Measurements from ENCODE around the gene TIMM23B. TPM values are rescaled to one million over a fixed set of nuclear protein-coding genes. Genes with fewer than 3 reads are reported as not detected.
"Not testable (repeated sequence)": the region's sequence is repeated elsewhere in the genome, so short reads cannot be mapped to it uniquely, and the experiment has no call there.

TIMM23B gene, protein sequence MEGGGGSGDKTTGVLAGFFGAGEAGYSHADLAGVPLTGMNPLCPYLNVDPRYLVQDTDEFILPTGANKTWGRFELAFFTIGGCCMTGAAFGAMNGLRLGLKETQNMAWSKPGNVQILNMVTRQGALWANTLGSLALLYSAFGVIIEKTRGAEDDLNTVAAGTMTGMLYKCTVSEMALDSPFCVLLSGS
- 10 to 100 TPM; 27.0 to 27.9 TPM for total RNA-seq

DNA sequence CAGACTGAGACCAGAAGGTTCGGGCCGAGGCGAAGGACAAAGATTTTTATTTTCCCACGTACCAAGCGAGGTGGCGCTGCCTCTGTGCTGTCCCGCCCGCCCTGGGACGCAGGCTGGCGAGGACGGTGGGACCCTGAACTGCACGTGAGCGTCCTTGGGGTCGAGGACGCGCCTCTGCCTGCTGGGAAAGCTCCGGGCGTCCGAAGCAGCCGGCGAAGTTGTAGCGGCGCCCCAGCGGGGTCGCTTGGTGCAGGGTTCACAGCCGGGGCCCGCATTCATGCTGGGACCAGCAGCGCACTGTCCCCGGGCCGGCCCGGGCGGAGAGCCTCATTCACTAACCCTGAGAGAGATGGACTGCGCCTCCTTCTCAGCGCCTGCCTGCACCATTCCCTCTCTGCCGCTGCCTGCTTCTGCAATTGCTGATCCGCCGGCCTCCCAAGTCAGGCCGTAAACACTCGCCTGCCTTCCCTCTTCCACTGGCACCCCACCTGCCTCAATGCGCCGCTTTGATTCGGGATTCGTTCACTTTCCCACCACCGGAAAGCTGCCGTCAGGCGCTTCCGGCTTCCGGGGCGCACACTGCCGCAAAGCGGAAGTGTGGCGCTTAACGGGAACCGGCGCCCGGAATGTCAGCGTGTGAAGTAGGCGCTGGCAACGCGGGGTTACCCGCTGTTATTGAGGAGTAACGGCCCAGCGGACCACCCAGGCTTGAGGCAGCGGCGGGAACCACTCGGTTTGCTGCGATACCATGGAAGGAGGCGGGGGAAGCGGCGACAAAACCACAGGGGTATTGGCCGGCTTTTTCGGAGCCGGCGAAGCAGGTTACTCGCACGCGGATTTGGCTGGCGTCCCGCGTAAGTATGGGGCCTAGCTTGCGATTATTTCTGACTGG, at the start of gene TIMM23B, which contains the start of gene PARG:
TSS of gene TIMM23B (plus strand) at position 607 of the 892 bp plus-strand sequence. CDS start at position 749, 142 bp downstream.
TSS of gene PARG (minus strand) at position 581 of the 892 bp plus-strand sequence. CDS start at position 279, 302 bp downstream.
- peak; percentile 89 for DNase-seq
- CTCF ChIA-PET, H3K27me3 Mint-ChIP-seq, H3K9me3 Mint-ChIP-seq, POLR2A ChIA-PET: not testable (repeated sequence)
- Mint-ChIP-seq H3K4me1 (peaks cover 45% of the 10 kb centered on the region), H3K27ac (peak within 1 kb of the TSS; percentile 92), H3K4me3 (peak within 1 kb of the TSS; percentile 97), H3K36me3 (ENCODE audit: low read depth) (peaks cover 21% of the 10 kb centered on the region)

DNA sequence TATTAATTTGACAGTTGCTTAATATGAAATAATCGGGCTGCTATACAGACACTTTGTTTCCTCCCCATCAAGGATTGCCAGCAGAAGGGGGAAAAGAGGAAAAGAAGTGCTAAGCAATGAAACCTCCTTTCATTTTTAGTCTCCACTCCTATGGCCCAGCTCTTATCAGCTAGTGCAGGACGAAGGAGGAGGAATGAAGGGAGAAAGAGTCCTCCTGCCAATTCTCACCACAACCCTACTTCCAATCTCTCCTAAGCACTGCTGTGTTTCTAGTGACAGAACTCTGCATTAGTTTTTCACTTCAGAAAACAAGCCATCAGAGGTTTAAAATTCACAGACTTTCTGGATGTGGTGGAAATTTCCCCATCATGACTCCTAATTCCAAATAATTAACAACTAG, 41.9 kb upstream of the TIMM23B start:
- CTCF ChIA-PET, POLR2A ChIA-PET: not testable (repeated sequence)

DNA sequence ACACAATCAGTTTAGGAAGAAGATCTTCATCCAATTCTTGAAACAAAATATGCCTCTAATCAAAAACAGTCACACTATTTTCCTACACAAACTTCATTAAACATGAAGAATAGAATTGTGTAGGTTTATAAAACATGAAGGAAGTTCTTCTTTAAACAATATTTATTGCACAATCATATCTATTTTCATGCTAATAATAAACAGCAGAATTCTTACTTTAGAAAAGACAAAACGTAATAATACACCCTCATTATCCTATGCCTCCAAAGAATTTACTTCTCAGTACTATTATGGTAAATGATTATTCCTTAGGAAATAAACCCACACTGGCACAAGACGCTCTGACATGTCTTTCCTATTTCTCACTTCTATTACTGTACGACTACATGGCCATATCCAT, 41.4 kb upstream of the TIMM23B start:
- H3K27ac Mint-ChIP-seq, CTCF ChIA-PET, H3K9me3 Mint-ChIP-seq, DNase-seq, H3K4me1 Mint-ChIP-seq, POLR2A ChIA-PET, H3K4me3 Mint-ChIP-seq, H3K27me3 Mint-ChIP-seq: not testable (repeated sequence)
- H3K36me3 Mint-ChIP-seq (ENCODE audit: low read depth): peaks cover 12% of the 10 kb centered on the region

More for the DNA sequence above, 41.9 kb upstream of the TIMM23B start:
- H3K27ac Mint-ChIP-seq, H3K4me3 Mint-ChIP-seq, H3K27me3 Mint-ChIP-seq, DNase-seq, H3K4me1 Mint-ChIP-seq, H3K9me3 Mint-ChIP-seq: not testable (repeated sequence)
- H3K36me3 Mint-ChIP-seq (ENCODE audit: low read depth): peaks cover 12% of the 10 kb centered on the region

DNA sequence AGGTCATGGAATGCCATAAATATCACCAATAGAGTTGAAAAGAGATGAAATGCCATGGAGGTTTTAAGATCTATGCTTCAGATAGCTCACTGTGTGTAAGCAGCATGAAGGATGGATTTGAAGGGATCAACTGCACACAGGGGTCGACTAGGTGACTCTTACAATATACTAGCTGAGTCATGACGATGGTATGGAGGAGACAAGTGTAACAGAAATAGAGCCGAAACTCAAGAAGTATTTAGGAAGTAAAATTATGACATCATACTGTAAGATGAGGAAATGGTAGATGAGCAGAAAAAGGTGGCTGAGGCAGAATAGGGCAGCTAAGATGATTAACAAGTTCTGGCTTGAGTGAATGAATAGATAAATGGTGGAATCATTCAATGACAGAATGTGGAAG, 38.0 kb upstream of the TIMM23B start:
- H3K4me3 Mint-ChIP-seq; DNase-seq; H3K9me3 Mint-ChIP-seq; POLR2A ChIA-PET; CTCF ChIA-PET; H3K27me3 Mint-ChIP-seq; H3K27ac Mint-ChIP-seq; H3K4me1 Mint-ChIP-seq; H3K36me3 Mint-ChIP-seq (ENCODE audit: low read depth): not testable (repeated sequence)

DNA sequence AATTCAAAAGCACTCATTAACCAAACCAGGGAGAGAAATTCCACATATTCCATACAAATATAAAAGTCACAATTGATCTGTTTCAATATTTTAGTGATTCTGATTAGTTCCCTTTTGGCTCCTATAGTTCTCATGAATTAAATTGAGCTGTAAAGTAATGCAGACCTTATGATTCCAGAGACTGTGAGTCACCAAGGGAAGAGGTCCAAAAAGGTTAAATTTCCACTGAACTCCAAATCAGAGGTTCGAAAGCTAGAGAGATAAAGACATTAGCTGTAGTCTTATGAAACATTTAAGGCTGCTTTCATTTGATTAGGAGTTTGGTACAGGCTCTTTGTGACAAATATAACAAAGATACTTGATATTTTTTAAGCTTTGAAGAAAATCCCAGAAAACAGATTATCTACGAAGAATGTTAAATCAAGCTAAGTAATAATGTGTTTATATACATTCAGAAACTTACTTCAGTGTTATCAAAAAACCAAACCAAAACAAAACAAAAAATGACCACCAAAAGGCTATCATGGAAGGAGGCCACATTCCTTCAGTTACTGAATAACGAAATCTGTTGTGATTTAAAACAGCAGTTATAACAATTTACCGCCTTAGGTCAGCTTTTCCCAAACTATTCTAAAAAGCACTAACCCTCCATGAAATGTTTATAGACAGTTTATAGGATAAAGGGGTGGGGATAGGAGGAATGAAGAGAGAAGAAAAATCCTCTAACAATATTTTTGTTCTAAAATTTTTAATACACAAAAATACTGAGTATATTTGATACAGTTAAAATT, 33.4 kb upstream of the TIMM23B start:
- CTCF ChIA-PET; H3K27ac Mint-ChIP-seq; H3K9me3 Mint-ChIP-seq; POLR2A ChIA-PET; H3K4me3 Mint-ChIP-seq; H3K4me1 Mint-ChIP-seq; H3K27me3 Mint-ChIP-seq; DNase-seq; H3K36me3 Mint-ChIP-seq (ENCODE audit: low read depth): not testable (repeated sequence)

DNA sequence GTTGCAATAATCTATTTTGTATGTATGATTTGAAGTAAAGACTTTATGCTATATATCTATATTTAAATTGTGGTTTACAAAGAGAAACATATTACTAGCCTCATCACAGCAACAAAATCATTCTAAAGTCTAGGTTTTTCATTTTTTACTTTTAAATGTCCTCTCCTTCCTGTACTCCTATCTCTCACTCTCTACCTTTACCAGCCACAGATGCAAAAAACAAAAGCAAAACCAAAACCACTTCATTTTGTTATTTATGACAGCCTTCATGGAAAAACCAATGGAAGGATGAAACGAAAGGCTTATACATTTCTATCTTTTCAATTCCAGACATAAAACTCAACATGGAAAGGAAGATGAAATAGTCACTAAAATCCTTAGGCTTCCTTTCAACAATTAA, 31.6 kb upstream of the TIMM23B start:
- H3K9me3 Mint-ChIP-seq; POLR2A ChIA-PET; H3K4me1 Mint-ChIP-seq; H3K27ac Mint-ChIP-seq; CTCF ChIA-PET; H3K36me3 Mint-ChIP-seq (ENCODE audit: low read depth); DNase-seq; H3K4me3 Mint-ChIP-seq; H3K27me3 Mint-ChIP-seq: not testable (repeated sequence)

DNA sequence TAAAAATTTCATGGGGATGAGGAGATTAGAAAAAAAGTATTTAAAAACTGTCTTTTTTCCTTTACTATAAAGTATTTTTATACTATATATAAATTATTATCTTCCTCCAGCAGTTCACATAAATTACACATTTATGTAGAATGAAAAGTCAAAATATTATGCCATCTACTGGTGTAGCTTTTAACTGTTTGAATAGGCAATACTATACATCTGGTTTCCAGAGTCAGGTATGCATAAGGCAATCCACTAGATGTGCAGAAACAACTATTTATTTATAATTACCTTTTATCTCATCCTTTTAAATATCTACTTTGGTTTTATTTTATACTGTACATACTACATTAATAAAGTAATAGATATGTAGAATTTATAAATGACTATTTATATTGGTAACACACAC, 25.4 kb upstream of the TIMM23B start:
- POLR2A ChIA-PET; CTCF ChIA-PET; H3K4me3 Mint-ChIP-seq; DNase-seq; H3K36me3 Mint-ChIP-seq (ENCODE audit: low read depth); H3K27ac Mint-ChIP-seq; H3K4me1 Mint-ChIP-seq; H3K27me3 Mint-ChIP-seq; H3K9me3 Mint-ChIP-seq: not testable (repeated sequence)

DNA sequence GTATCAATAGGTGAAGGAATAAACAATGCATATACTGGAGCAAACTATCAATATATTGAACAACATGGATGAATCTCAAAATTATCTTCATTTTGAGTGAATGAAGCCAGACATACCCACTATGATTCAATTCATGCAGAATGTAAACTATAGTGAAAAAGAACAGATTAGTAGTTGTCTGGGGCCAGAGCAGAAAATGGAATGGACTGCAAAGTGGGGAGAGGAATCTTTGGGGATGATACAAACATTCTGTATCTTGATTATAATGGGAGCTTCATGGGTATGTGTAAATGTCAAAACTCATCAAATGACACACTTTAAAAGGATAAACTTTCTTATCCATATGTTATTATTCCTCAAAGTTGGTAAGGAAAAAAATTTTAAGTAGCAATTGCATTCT, 23.9 kb upstream of the TIMM23B start:
- H3K27ac Mint-ChIP-seq, POLR2A ChIA-PET, H3K27me3 Mint-ChIP-seq, DNase-seq, H3K9me3 Mint-ChIP-seq, H3K4me3 Mint-ChIP-seq, CTCF ChIA-PET, H3K4me1 Mint-ChIP-seq: not testable (repeated sequence)
- H3K36me3 Mint-ChIP-seq (ENCODE audit: low read depth): peaks cover 10% of the 10 kb centered on the region

DNA sequence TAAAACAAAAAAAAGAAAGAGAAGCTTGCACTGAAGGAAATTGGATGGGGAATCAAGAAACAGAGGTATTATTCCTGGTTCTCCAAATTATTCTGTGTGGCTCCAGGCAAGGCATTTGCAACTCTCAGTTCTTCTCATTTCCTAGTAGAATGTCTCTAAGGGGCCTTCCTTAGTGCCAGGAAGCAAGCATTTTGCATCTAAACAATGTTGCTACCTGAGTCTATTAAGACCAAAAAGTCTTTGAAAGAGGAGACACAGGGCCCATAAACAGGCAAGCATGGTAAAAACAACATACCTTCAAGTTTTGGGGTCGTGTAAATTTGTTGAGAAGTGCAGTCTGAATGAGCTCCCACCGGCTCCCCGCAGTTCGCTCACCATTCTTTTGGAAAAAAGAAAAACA, 19.8 kb upstream of the TIMM23B start:
- H3K4me1 Mint-ChIP-seq; CTCF ChIA-PET; H3K27me3 Mint-ChIP-seq; H3K4me3 Mint-ChIP-seq; POLR2A ChIA-PET; H3K9me3 Mint-ChIP-seq; H3K36me3 Mint-ChIP-seq (ENCODE audit: low read depth); DNase-seq: not testable (repeated sequence)
- H3K27ac Mint-ChIP-seq: peak overlapping the region; percentile 25

DNA sequence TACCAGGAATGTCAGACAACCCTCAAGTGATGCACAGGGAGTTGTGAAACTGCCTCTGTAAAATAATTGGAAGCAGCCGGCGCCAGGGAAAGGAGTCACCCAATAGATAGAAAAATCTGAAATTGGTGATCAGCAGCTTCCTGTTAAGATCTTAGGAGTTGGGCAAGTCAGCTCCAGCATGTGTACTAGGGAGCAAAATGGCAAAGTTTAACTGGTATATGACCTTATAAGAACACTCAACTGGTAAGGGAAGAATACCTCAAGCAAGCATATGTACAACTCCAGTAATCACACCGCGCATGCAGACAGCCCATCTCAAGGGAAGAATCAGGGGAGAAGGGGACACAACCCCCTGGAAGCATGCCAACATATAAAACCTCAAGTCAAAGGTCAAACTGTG, 18.3 kb upstream of the TIMM23B start:
- CTCF ChIA-PET, H3K4me3 Mint-ChIP-seq, H3K9me3 Mint-ChIP-seq, H3K27me3 Mint-ChIP-seq, H3K27ac Mint-ChIP-seq, H3K4me1 Mint-ChIP-seq, POLR2A ChIA-PET, DNase-seq: not testable (repeated sequence)
- H3K36me3 Mint-ChIP-seq (ENCODE audit: low read depth): peaks cover 10% of the 10 kb centered on the region

DNA sequence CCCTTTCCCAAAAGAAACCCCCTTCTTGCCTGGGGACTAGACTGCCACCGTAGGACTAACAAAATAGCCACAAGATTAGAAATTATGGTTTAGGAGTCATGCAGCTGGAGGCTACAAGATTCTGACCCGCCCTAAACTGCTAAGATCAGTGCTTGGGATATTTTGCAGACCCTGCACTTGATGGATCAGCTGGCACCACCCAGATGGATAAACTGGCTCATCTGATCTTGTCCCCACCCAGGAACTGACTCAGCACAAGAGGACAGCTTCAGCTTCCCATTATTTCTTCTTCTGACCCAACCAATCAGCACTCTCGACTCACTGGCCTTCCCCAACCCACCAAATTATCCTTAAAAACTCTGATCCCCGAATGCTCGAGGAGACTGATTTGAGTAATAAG, 10.6 kb upstream of the TIMM23B start:
- DNase-seq, H3K4me1 Mint-ChIP-seq, H3K27me3 Mint-ChIP-seq, POLR2A ChIA-PET, CTCF ChIA-PET, H3K27ac Mint-ChIP-seq, H3K4me3 Mint-ChIP-seq, H3K9me3 Mint-ChIP-seq: not testable (repeated sequence)
- peaks cover 20% of the 10 kb centered on the region for H3K36me3 Mint-ChIP-seq (ENCODE audit: low read depth)

DNA sequence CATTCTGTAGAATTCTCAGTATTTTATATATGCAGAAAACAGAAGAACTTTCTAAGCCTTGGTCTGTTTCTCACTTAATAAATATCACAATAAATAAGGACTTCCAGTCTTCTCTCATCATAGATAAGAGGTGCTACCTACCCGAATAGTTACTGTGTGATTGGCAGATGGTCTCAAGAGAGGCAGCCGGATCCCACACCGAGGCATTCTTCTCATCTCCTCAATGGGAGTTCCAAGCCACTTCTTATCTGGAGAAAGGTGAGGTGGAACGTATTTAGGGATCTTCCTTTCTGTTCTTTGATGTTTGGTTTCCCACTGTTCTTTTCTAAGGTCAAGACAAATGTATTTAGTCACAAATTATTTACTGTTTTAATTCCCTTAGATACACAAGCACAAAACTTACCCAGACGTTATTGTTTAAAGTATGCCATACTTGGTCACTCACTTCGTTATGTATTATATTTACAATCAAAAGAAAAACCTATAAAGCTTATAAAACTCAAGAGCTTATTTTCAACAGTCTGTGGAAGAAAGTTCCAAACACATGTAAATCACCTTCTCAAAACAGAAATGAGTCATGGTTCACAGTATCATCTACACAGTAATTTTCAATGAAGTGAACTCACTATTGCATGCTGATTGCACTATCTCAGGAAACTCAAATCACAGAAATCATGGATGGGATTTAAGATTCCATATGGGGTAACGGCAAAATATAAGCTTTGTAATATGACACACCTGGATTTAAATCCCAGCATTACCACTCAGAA, 9.7 kb upstream of the TIMM23B start:
- POLR2A ChIA-PET, H3K9me3 Mint-ChIP-seq, CTCF ChIA-PET, H3K4me1 Mint-ChIP-seq, DNase-seq, H3K4me3 Mint-ChIP-seq, H3K27ac Mint-ChIP-seq, H3K27me3 Mint-ChIP-seq: not testable (repeated sequence)
- H3K36me3 Mint-ChIP-seq (ENCODE audit: low read depth): peaks cover 16% of the 10 kb centered on the region

DNA sequence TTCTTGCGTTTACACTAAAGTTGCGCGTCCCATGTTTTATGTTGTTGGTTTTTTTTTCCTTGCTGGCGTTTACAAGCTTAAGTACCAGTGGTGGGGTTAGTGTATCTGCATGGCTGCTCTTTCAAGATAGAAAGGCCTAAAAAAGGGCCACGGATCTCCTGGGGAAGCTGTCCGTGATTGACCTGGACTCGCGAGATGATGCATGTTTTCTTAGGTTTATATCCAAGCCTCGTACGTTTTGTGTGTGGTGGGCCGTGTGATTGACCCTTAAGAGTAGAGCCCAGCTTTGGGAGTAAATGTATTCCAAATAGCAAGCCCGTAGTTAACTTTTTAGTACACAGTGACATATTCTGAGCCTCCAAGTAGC, 469 bp downstream of the TIMM23B start:
- POLR2A ChIA-PET, H3K27me3 Mint-ChIP-seq, H3K9me3 Mint-ChIP-seq, DNase-seq, CTCF ChIA-PET: not testable (repeated sequence)
- peak overlapping the region; percentile 97 for H3K4me3 Mint-ChIP-seq
- H3K4me1 Mint-ChIP-seq: peaks cover 45% of the 10 kb centered on the region
- peak overlapping the region; percentile 92 for H3K27ac Mint-ChIP-seq
- H3K36me3 Mint-ChIP-seq (ENCODE audit: low read depth): peaks cover 25% of the 10 kb centered on the region

Measured in activated CD4-positive, alpha-beta T cell treated with anti-CD3 and anti-CD28 coated beads, Interleukin-2, amount 10 ng/mL, durations not matched to agents 7 days and 5 days (primary cell).